H1 (cell line): ENCODE results near the gene TMPRSS3. TPM values are rescaled to one million over a fixed set of nuclear protein-coding genes. Genes with fewer than 3 reads are reported as not detected.

Experiments used
- CTCF ChIA-PET: fragments of 300-600 bp; sonication (Branson Sonifier 250); formaldehyde crosslinking; loops from one replicate; lab custom pipeline; 2021; ENCODE audit not compliant: partially characterized antibody; lab: Charles Lee
- POLR2A ChIA-PET: fragments of 300-600 bp; sonication (Branson Sonifier 250); formaldehyde crosslinking; loops from one replicate; lab custom pipeline; 2021; ENCODE audit warnings: inconsistent platforms; ENCODE audit not compliant: partially characterized antibody; lab: Charles Lee
- DNase-seq, 2 experiments: peaks; one replicate each; pipeline versions ENCODE4 v3.0.0 to v3.0.0-alpha.2; 2010 to 2022; ENCODE audit warnings: low spot score in 2 of 2, low read depth in 1 of 2, mixed read lengths in 1 of 2
- FAIRE-seq: peaks from 2 replicates; lab custom pipeline; 2011; peaks lifted over from hg19 to GRCh38; lab: Jason Lieb, UNC
- H2AFZ ChIP-seq: 2 replicates; pipeline ENCODE4 v1.8.1; 2012; ENCODE audit warnings: low read length, inconsistent platforms
- H2AK5ac ChIP-seq: 2 replicates; pipeline ENCODE4 v1.6.1; 2013; ENCODE audit warnings: low read depth, low read length
- H2BK120ac ChIP-seq: replicated peaks from 2 replicates; pipeline ENCODE3; 2013; ENCODE audit warnings: low read depth, low read length, inconsistent platforms
- H2BK12ac ChIP-seq: 2 replicates; pipeline ENCODE4 v1.6.1; 2013; ENCODE audit warnings: low read depth, low read length
- H2BK15ac ChIP-seq: 2 replicates; pipeline ENCODE4 v1.6.1; 2013; ENCODE audit warnings: low read length
- H2BK20ac ChIP-seq: 2 replicates; pipeline ENCODE4 v1.6.1; 2013; ENCODE audit warnings: low read length
- H2BK5ac ChIP-seq: 2 replicates; pipeline ENCODE4 v1.6.1; 2013; ENCODE audit warnings: low read depth, low read length
- H3K14ac ChIP-seq: 2 replicates; pipeline ENCODE4 v1.6.1; 2013; ENCODE audit warnings: inconsistent platforms; ENCODE audit not compliant: insufficient read length
- H3K18ac ChIP-seq: 2 replicates; pipeline ENCODE4 v1.6.1; 2013; ENCODE audit warnings: low read length; ENCODE audit errors: extremely low read depth
- H3K23ac ChIP-seq: 2 replicates; pipeline ENCODE4 v1.6.1; 2013; ENCODE audit warnings: inconsistent platforms; ENCODE audit not compliant: insufficient read length
- H3K23me2 ChIP-seq: 2 replicates; pipeline ENCODE4 v1.6.1; 2013; ENCODE audit warnings: low read depth, low read length
- H3K27ac ChIP-seq: 2 replicates; pipeline ENCODE4 v1.6.1; 2011; ENCODE audit warnings: low read depth, low read length, inconsistent platforms
- H3K27me3 ChIP-seq, 4 experiments: replicated peaks in 1 of 4; 1 replicate in 1 of 4; 2 replicates in 3 of 4; pipeline versions ENCODE4 v1.6.1 to v1.8.1; 2011 to 2013; ENCODE audit warnings: low read length in 3 of 4, mild to moderate bottlenecking in 3 of 4, inconsistent platforms in 2 of 4, mixed read lengths in 2 of 4, moderate library complexity in 1 of 4; ENCODE audit not compliant: control insufficient read depth in 3 of 4, insufficient read depth in 3 of 4; ENCODE audit errors: extremely low read depth in 1 of 4
- H3K36me3 ChIP-seq, 4 experiments: 2 replicates each; pipeline versions ENCODE4 v1.6.1 to v1.8.1; 2011 to 2013; ENCODE audit warnings: mild to moderate bottlenecking in 4 of 4, low read length in 3 of 4, moderate library complexity in 2 of 4, control low read depth in 1 of 4, inconsistent platforms in 1 of 4; ENCODE audit not compliant: insufficient read depth in 4 of 4, control insufficient read depth in 2 of 4
- H3K4ac ChIP-seq: replicated peaks from 2 replicates; pipeline ENCODE3; 2013; ENCODE audit warnings: low read length, low read depth, mixed read lengths, inconsistent platforms; ENCODE audit not compliant: insufficient read length
- H3K4me1 ChIP-seq, 4 experiments: replicated peaks in 1 of 4; 1 replicate in 1 of 4; 2 replicates in 3 of 4; pipeline versions ENCODE4 v1.6.1 to v1.8.1; 2011 to 2013; ENCODE audit warnings: low read length in 3 of 4, inconsistent platforms in 2 of 4, mixed read lengths in 1 of 4; ENCODE audit not compliant: insufficient read depth in 4 of 4, control insufficient read depth in 3 of 4
- H3K4me2 ChIP-seq, 2 experiments: 2 replicates each; pipeline versions ENCODE4 v1.6.1 to v1.8.1; 2011 to 2013; ENCODE audit warnings: low read depth in 2 of 2, low read length in 2 of 2, control low read depth in 1 of 2, inconsistent platforms in 1 of 2, mild to moderate bottlenecking in 1 of 2; ENCODE audit not compliant: insufficient read depth in 1 of 2
- H3K4me3 ChIP-seq, 4 experiments: fragments of 200-600, 300-600 bp in 1 of 4; sonication (generic), shearing (Covaris generic), sonication (Bioruptor Twin) in 1 of 4; 2 replicates each; pipeline versions ENCODE4 v1.5.1 to v1.8.1; 2011 to 2016; ENCODE audit warnings: low read length in 4 of 4, low read depth in 3 of 4, control low read depth in 2 of 4, inconsistent platforms in 2 of 4, mild to moderate bottlenecking in 2 of 4, mixed read lengths in 1 of 4, moderate library complexity in 1 of 4; ENCODE audit not compliant: insufficient read depth in 2 of 4; ENCODE audit errors: extremely low read depth in 1 of 4
- H3K56ac ChIP-seq: replicated peaks from 2 replicates; pipeline ENCODE3; 2013; ENCODE audit warnings: low read depth, mild to moderate bottlenecking, mixed read lengths, low read length, inconsistent platforms; ENCODE audit not compliant: insufficient read length
- H3K79me1 ChIP-seq: 2 replicates; pipeline ENCODE4 v1.6.1; 2013; ENCODE audit warnings: low read depth, low read length, control low read depth
- H3K79me2 ChIP-seq, 2 experiments: 2 replicates each; pipeline versions ENCODE4 v1.6.1 to v1.8.1; 2012 to 2013; ENCODE audit warnings: low read length in 2 of 2, mild to moderate bottlenecking in 2 of 2, inconsistent platforms in 1 of 2; ENCODE audit not compliant: insufficient read depth in 2 of 2, control insufficient read depth in 1 of 2
- H3K9ac ChIP-seq, 4 experiments: replicated peaks in 1 of 4; 1 replicate in 1 of 4; 2 replicates in 3 of 4; pipeline versions ENCODE4 v1.6.1 to v1.8.1; 2011 to 2013; ENCODE audit warnings: low read depth in 3 of 4, low read length in 3 of 4, control low read depth in 2 of 4, mild to moderate bottlenecking in 2 of 4, moderate library complexity in 2 of 4, inconsistent platforms in 1 of 4; ENCODE audit errors: extremely low read depth in 1 of 4
- H3K9me3 ChIP-seq, 2 experiments: 2 replicates each; pipeline versions ENCODE4 v1.6.1 to v1.8.1; 2012 to 2013; ENCODE audit warnings: mild to moderate bottlenecking in 2 of 2, moderate library complexity in 2 of 2, control low read depth in 1 of 2, inconsistent platforms in 1 of 2, low read depth in 1 of 2, low read length in 1 of 2, mixed read lengths in 1 of 2; ENCODE audit not compliant: insufficient read depth in 2 of 2
- H4K20me1 ChIP-seq, 2 experiments: replicated peaks in 1 of 2; 2 replicates each; pipeline versions ENCODE3 to v1.8.1; 2011 to 2013; ENCODE audit warnings: inconsistent platforms in 2 of 2, low read length in 2 of 2, mild to moderate bottlenecking in 1 of 2; ENCODE audit not compliant: insufficient read depth in 2 of 2, control insufficient read depth in 1 of 2
- H4K5ac ChIP-seq: 2 replicates; pipeline ENCODE4 v1.6.1; 2013; ENCODE audit warnings: low read length, low read depth, mixed read lengths, inconsistent platforms; ENCODE audit not compliant: insufficient read length
- H4K8ac ChIP-seq: 2 replicates; pipeline ENCODE4 v1.8.0; 2013; ENCODE audit warnings: mild to moderate bottlenecking, moderate library complexity, low read length, inconsistent platforms; ENCODE audit not compliant: insufficient read depth; ENCODE audit errors: extremely low read depth
- H4K91ac ChIP-seq: replicated peaks from 2 replicates; pipeline ENCODE3; 2013; ENCODE audit warnings: low read length, mixed read lengths, inconsistent platforms; ENCODE audit not compliant: insufficient read length
- BRCA1 ChIP-seq: IDR thresholded peaks from 2 replicates; pipeline ENCODE4 v1.6.1; 2012; ENCODE audit warnings: low read depth, low read length, improper control_type of control experiment
- CREB1 ChIP-seq: IDR thresholded peaks from 2 replicates; pipeline ENCODE4 v1.6.1; 2012; ENCODE audit warnings: inconsistent platforms
- CTCF ChIP-seq, 3 experiments: IDR thresholded peaks; 1 replicate in 2 of 3; 2 replicates in 1 of 3; pipeline versions ENCODE4 v1.5.1 to v1.6.1; 2011; ENCODE audit warnings: low read length in 3 of 3, mild to moderate bottlenecking in 3 of 3, inconsistent platforms in 2 of 3, low read depth in 1 of 3, moderate library complexity in 1 of 3; ENCODE audit not compliant: insufficient read depth in 1 of 3; ENCODE audit errors: control extremely low read depth in 1 of 3
- EP300 ChIP-seq, 2 experiments: IDR thresholded peaks; 1 replicate in 1 of 2; 2 replicates in 1 of 2; pipeline ENCODE4 v1.6.1; 2011 to 2012; ENCODE audit warnings: low read depth in 2 of 2, low read length in 2 of 2, mild to moderate bottlenecking in 2 of 2, borderline replicate concordance in 1 of 2, inconsistent platforms in 1 of 2, moderate library complexity in 1 of 2
- HDAC2 ChIP-seq, 2 experiments: fragments of 300-600 bp in 1 of 2; sonication (generic) in 1 of 2; IDR thresholded peaks; 2 replicates each; pipeline ENCODE4 v1.6.1; 2011 to 2012; ENCODE audit warnings: low read depth in 2 of 2, low read length in 2 of 2, mild to moderate bottlenecking in 2 of 2, moderate library complexity in 2 of 2, borderline replicate concordance in 1 of 2, inconsistent platforms in 1 of 2
- HDAC6 ChIP-seq: IDR thresholded peaks from one replicate; pipeline ENCODE4 v1.7.1; 2012; ENCODE audit warnings: low read depth, mild to moderate bottlenecking, inconsistent platforms, low read length, moderate library complexity
- POLR2AphosphoS5 ChIP-seq: IDR thresholded peaks from 2 replicates; pipeline ENCODE4 v1.6.1; 2011; ENCODE audit warnings: low read depth, low read length
- SIX5 ChIP-seq: IDR thresholded peaks from 2 replicates; pipeline ENCODE4 v1.6.1; 2011; ENCODE audit warnings: mild to moderate bottlenecking, low read depth, low read length
- TBP ChIP-seq: IDR thresholded peaks from 2 replicates; pipeline ENCODE4 v1.6.1; 2011; ENCODE audit warnings: low read depth, low read length, improper control_type of control experiment
- TEAD4 ChIP-seq: IDR thresholded peaks from 2 replicates; pipeline ENCODE4 v1.6.1; 2012; ENCODE audit warnings: low read depth, low read length, inconsistent platforms, mixed read lengths
- WGBS, 2 experiments: shearing (Covaris generic) in 1 of 2; methylation state at CpG; one replicate each; pipeline versions ENCODE4 v1.1.6 to v1.1.7; 2013 to 2015; ENCODE audit warnings: low lambda C conversion rate in 2 of 2, mixed read lengths in 2 of 2, inconsistent platforms in 1 of 2, low coverage in 1 of 2, missing lambda C conversion rate in 1 of 2; ENCODE audit not compliant: insufficient replicate concordance in 2 of 2, insufficient coverage in 1 of 2, insufficient read length in 1 of 2; ENCODE audit errors: extremely low coverage in 1 of 2, missing lambda C conversion rate in 1 of 2; 5-methylcytosine and 5-hydroxymethylcytosine counted together
- polyA plus RNA-seq, 7 experiments: library from polyadenylated mRNA; depleted of rRNA in 3 of 7; stranded (reverse) in 5 of 7; unstranded in 2 of 7; fragments of >200 nt in 5 of 7; fragments of 200-250 nt in 2 of 7; gene quantifications; 1 replicate in 5 of 7; 2 replicates in 1 of 7; 4 replicates in 1 of 7; pipeline versions ENCODE4 v1.2.1 to v1.2.3, GENCODE V29; 2011 to 2013; ENCODE audit warnings: missing spikeins in 2 of 7, mixed read lengths in 2 of 7
- total RNA-seq: library from RNA; stranded (reverse); fragmentation: NEBNext Ultra II Directional; extraction: Animal tissue kit (Norgen Biotek cat#: 25700); gene quantifications from 2 replicates; pipeline ENCODE4 v1.2.1, GENCODE V29; 2021

TMPRSS3 gene
- total and polyA plus RNA-seq, 2 of the 8 experiments (the other 6 are each of a cell fraction or from before 2014, with no cell fraction given): 0.38 TPM; not detected in 1

- Histone ChIP-seq H3K79me2 (no peaks in the 10 kb centered on the region), H3K9me3 (peaks cover 3 to 7% of the 10 kb centered on the region in 2 experiments; a peak in 2 of 4 replicates), H2AFZ (no peak overlapping the region), H2BK120ac (no peak overlapping the region), H2BK12ac (no peak overlapping the region), H3K23ac (no peak overlapping the region), H2BK15ac (no peak overlapping the region), H4K8ac (no peak overlapping the region), H3K27ac (no peak overlapping the region), H3K79me1 (no peaks in the 10 kb centered on the region), H3K27me3 (no peaks in the 10 kb centered on the region), H3K14ac (no peak overlapping the region), H3K9ac (no peak overlapping the region), H2BK5ac (no peak overlapping the region), H3K4me2 (no peak overlapping the region), H2BK20ac (no peak overlapping the region), H4K5ac (no peak overlapping the region), H2AK5ac (0 out of 2 replicates have a peak overlapping the region, but pooled peaks have one; percentile 24), H4K91ac (no peak overlapping the region), H3K4ac (no peak overlapping the region), H3K4me1 (peaks cover 0 to 4% (median 0%) of the 10 kb centered on the region in 4 experiments; a peak in 1 of 7 replicates), H3K18ac (no peak overlapping the region; the same call in 1 of the 2 replicates), H3K4me3 (no peak overlapping the region), H4K20me1 (no peaks in the 10 kb centered on the region), H3K56ac (no peak overlapping the region), H3K23me2 (no peaks in the 10 kb centered on the region), H3K36me3 (no peaks in the 10 kb centered on the region)
- WGBS, 2 experiments: 90% methylated on average over 14 of the region's 14 CpGs; no CpG with 5 or more reads in 1 of the 2 experiments
- CTCF ChIA-PET: interaction anchor here (0.7 to 2.1 kb wide), 9 partner anchors 9 to 272 kb away, joined by 3 to 7 read pairs (median 3); no protein-coding TSS in a partner anchor
- POLR2A ChIA-PET: no interaction called here
- FAIRE-seq: no peak
- no peak for DNase-seq
- TF ChIP-seq CTCF (IDR thresholded peaks at IDR 0.05; ENCODE audit: control extremely low read depth in 1 of 3, insufficient read depth in 1 of 3, low read depth in 1 of 3, low read length in 3 of 3) (no peak), EP300 (IDR thresholded peaks at IDR 0.05; ENCODE audit: borderline replicate concordance in 1 of 2, low read depth in 2 of 2, low read length in 2 of 2) (no peak), TBP (no peak), HDAC6 (no peak), TEAD4 (no peak), POLR2AphosphoS5 (no peak), BRCA1 (no peak), HDAC2 (IDR thresholded peaks at IDR 0.05; ENCODE audit: borderline replicate concordance in 1 of 2, low read depth in 2 of 2, low read length in 2 of 2) (no peak), SIX5 (no peak), CREB1 (no peak)
Observed at GRCh38 chr21:42397746-42398394, 2.0 kb upstream of the TMPRSS3 start.
